HG02981 (cell line): ENCODE measurements around the gene CCDC91.
"Not testable (repeated sequence)": the region's sequence is repeated elsewhere in the genome, so short reads cannot be mapped to it uniquely, and the experiment has no call there.

Experiments used
- ATAC-seq: cut with Tn5 transposase; IDR thresholded peaks from one replicate; pipeline ENCODE4 v1.9.1; 2021; ENCODE audit warnings: mild to moderate bottlenecking, moderate library complexity; ENCODE audit not compliant: unreplicated experiment

Gene CCDC91

DNA sequence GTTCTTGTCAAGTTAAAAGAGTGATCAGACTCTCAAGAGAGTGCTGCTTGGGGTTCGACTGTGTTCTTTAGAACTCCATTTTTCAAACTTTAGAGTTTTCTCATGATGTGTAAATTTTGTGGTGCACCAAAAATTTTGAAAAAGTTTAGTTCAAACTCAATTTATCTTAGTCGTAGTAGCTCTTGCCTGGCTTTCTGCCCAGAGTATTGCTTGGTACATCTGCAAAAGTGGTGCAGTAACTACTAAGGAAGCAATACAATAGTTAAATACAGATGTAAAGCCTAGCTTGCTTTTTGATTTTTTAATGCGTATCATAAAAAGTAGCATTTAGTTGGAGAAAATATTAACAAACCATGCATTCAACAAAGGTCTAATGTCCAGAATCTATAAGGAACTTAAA lies 9.5 kb upstream of the CCDC91 start:
- no peak for ATAC-seq

DNA sequence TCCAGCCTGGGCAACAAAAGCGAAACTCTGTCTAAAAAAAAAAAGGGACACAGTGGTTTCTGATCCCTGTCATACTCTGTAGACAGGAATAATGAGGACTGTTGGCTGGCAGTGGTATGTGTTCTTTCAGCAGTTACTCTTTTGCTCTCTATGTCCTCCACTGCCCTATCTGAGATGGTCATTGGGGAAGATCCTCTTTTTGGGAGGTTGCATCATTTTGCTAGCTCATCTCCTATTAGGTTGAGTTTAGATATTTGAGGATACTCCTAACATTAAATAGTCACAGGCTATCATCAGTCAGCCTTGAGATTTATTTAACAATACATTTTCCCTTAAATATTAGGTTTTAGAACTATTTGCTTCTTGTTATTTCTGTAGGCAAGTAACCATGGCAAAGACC lies 5.9 kb upstream of the CCDC91 start:
- ATAC-seq = no peak

DNA sequence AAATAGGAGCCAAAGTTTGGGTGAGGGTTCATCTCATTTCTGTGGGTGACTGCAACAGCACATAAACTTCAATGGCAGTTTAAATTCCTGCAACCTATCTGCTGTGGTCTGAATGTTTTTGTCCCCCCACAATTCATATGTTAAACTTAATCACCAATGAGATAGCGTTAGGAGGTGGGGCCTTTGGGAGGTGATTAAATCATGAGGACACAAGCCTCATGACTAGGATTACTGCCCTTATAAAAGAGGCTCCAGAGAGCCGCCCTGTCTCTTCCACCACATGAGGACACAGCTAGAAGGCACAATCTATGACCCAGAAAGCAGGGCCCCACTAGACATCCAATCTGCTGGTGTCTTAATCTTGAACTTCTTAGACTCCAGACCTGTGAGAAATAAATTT lies 3.8 kb upstream of the CCDC91 start:
- ATAC-seq = no peak

DNA sequence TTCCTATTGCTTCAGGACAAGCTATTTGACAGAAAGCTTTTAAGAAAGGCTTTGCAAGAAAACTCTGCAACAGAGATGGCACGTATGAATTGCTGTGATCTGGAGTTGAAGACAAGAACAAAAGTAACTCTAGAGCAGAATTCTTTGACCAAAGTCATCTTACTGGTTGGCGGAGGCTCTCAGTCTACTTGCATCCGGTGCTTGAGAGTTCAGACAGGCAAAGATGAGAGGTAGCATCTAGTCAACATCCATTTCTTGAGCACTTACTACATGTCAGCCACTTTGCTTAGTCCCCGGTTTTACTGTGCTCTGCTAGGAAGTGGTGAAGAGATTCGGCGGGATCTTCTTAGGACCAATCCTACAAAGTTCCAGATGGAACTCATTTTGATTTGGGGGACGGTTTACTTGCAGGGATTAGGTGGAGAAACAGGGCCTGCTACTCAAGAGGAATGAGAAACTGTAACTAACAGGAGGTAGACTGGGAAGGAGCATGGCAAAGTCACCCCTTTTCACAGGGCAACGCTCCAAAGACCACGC lies 404 bp upstream of the CCDC91 start:
- no peak for ATAC-seq

DNA sequence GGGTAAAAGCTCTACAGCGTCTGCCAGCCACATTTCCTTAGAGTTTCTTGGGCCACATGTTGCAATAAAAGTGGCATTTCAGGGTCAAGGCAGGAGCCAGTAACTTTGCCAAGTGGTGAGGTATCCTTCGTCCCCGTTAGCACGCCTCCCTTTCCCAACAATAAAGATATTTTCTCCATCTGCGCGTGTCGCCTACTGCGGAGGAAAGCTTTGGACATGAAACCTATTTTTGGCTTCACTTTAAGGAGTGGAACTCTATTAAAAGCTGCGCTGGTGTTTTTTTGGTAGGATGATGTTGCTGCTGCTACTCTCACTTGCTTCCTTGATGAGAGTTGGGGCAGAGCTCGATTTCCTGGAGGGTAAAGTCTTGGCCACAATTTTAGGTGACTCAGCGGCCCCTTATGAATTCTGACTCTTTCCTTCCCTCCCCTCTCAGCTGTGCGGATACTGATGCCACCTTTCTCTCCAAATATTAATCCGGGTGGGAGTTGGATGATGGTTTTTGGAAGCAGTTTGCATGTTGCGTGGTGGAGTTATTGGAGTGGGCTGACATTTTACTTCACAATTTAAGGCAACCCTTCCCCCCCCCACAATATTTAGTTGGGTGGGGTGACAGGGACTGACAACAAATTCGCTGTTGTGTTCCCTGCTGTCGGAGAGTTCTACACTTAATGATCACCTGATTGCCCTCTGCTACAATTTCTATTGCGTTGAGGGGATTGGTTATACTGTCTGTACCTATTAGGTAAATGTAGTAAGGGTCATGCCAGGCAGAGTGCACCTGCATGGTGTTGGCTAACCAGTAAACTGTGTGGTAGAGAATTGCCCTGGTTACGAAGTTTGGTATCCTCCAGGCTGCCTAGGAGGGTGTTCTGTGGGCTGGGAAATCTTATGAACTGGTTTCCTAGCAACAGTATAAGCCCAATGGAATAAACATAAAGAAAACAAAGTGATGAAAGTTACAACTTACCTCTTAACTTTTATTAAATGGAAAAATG lies 1.1 kb downstream of the CCDC91 start:
- peak; percentile 4 for ATAC-seq

DNA sequence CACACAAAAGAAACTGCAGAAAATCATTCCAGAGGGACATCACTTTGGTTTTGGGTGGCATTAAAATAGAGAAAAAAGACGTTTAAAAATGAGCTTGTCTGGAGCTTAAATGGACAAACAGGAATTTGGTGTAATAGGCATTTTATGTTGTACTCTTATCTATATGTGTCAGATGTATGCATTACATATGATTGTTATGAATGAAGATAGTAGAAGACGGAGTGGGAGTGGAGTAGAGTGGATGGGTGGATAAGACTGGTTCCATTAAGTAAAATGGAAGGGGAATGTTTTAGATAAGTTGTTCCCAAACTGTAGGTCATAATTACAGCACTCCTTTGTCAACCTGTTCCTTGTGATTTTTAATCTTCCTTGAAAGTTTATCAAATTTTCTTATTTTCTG lies 1.9 kb downstream of the CCDC91 start:
- ATAC-seq = no peak

DNA sequence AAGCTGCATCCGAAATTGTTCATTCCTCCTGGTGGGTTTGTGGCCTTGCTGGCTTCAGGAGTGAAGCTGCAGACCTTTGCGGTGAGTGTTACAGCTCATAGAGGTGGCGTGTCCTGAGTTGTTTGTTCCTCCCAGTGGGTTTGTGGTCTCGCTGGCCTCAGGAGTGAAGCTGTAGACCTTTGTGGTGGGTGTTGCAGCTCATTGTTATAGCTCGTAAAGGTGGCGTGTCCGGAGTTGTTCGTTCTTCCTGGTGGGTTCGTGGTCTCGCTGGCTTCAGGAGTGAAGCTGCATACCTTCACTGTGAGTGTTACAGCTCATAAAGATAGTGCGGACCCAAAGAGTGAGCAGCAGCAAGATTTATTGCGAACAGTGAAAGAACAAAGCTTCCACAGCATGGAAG lies 4.4 kb downstream of the CCDC91 start:
- ATAC-seq = not testable (repeated sequence)

DNA sequence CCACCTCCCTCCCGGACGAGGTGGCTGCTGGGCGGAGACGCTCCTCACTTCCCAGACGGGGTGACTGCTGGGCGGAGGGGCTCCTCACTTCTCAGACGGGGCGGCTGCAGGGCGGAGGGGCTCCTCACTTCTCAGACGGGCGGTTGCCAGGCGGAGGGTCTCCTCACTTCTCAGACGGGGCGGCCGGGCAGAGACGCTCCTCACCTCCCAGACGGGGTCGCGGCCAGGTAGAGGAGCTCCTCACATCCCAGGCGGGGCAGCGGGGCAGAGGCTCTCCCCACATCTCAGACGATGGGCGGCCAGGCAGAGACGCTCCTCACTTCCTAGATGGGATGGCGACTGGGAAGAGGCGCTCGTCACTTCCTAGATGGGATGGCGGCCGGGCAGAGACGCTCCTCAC lies 10.9 kb downstream of the CCDC91 start:
- ATAC-seq = not testable (repeated sequence)

GRCh38 chr12:28202374-28203130 lies 12.3 kb downstream of the CCDC91 start:
- no peak for ATAC-seq

DNA sequence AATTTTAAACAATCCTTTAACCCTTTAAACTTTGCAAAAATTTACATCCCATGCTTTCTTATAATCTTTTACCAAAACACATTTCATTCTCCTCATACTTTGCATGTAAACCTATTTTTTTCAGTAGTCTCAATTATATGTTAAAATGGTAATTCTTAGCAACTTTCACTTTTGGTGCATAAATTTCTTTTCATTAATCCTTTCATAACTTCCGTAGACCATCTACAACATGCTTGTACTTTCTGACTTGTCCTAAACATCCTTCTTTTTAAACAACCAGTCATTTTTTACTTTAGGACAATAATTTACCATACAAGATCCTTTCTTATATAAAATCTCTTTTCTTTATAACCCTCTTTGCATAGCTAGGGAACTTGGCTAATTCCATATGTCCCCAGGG lies 19.5 kb downstream of the CCDC91 start:
- ATAC-seq = no peak

GRCh38 chr12:28212182-28212581 lies 21.9 kb downstream of the CCDC91 start:
- no peak for ATAC-seq

DNA sequence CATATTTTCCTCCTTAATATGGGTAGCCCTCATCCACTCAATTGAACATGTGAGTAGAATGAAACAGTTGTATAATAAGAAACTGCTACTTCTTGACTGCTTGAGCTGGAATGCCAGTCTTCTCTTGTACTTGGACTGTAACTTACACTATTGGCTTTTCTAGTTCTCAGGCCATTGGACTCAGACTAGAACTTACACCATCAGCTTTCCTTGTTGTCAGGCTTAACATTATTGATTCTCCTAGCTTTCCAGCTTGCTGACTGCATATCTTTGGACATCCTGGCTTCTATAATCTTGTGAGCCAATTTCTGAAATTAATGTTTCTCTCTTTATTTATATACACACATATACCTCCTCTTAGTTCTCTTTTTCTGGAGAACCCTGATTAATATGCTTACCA lies 24.8 kb downstream of the CCDC91 start:
- no peak for ATAC-seq

DNA sequence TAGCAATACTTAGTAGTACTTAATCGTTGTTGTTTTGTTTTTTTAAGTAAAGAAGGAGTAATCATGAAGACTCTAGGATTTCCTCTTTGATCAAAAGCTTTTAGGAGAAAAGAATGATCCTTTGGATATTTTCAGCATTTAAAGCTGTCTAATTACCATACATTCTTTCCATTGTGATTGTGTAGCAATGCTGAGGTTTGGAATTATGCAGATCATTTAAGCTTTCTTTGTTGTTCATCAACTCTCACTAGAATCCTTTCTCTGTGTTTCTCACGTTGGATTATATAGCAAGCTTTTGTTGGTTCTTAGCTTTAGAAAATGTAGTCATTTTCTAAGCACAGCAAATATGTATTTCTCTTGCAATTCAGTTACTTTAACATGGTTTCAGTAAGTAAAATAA lies 25.8 kb downstream of the CCDC91 start:
- ATAC-seq = no peak

- no peak for ATAC-seq
Observed at GRCh38 chr12:28217805-28218204, 27.5 kb downstream of the CCDC91 start.

DNA sequence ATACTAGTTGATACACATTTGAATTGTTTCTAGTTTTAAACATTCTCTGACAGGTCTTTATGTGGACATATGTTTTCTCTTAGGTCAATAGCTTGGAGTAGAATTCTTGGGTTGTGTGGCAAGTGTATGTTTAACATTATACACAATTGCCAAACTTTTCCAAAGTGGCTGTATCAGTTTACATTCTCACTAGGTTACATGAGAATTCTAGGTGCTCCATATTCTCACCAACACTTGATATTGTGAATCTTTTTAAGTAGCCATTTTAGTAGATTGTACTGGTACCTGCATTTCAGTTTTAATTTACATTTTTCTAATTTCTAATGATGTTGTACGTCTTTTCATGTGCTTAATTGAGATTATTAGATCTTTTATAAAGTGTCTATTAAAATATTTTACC lies 28.6 kb downstream of the CCDC91 start:
- ATAC-seq = no peak

DNA sequence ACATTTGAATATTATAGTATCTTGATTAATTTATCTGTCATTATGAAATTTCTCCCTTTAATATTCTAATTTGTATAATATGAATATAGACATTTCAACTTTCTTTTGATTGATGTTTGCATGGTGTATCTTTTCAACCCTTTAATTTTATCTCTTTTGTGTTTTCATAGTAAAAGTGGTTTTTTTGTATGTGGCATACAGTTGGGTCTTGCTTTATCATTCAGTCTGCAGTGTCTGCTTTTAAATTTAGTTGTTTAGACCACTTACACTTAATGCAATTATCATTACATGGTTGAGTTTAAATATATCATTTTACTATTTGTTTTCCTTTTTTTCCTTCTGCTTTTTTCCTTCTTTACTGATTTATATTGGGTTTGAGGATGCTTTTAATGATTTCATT lies 29.6 kb downstream of the CCDC91 start:
- no peak for ATAC-seq

DNA sequence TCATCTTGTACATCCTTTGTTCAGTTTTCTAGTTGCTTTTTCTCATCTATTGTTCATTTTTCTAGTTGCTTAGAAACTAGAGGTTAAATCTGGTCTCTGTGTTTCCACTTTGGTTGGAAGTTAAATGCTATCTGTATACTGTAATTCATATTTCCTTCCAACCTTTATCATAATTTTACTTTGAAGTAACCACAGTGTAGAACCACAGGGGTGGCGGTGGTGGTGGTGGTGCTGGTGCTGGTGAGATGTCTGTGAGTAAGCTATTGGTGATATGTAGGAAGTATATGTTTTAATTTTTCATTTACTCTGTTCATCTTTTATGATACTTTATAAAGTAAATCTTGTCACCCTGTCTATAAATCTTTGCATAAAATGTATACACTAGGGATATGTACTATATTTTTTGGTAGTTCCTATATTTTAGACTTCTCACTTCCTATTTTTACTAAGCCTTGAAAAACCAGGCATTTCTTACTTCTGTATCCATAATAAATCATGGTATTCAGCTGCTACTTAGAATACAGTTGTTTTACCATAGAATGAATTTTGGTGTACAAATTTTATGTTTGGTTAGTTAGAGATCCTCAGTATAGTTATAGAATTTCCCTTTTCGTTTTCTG lies 31.9 kb downstream of the CCDC91 start:
- no peak for ATAC-seq

- peak; percentile 91 for ATAC-seq
Observed at GRCh38 chr12:28223025-28223554, 32.8 kb downstream of the CCDC91 start.

- no peak for ATAC-seq
Observed at GRCh38 chr12:28223858-28224257, 33.6 kb downstream of the CCDC91 start.

GRCh38 chr12:28226705-28227104 lies 36.4 kb downstream of the CCDC91 start:
- ATAC-seq = no peak

GRCh38 chr12:28227251-28227650 lies 37.0 kb downstream of the CCDC91 start:
- no peak for ATAC-seq
